Left renal pelvis (tissue), 4 donors: ENCODE data around the gene ZNF213. TPM values are rescaled to one million over a fixed set of nuclear protein-coding genes. Genes with fewer than 3 reads are reported as not detected.
"Not testable (repeated sequence)": the region's sequence is repeated elsewhere in the genome, so short reads cannot be mapped to it uniquely, and the experiment has no call there.

ENCODE experiments used
- DNase-seq, 4 donors: peaks; one replicate each; pipeline ENCODE4 v3.0.0-alpha.2; 2013; ENCODE audit warnings: low read depth in 4 of 4, low spot score in 3 of 4
- polyA plus RNA-seq, 4 donors: library from polyadenylated mRNA; unstranded; fragments of 120-200 nt; gene quantifications; one replicate each; pipeline ENCODE4 v1.2.1, GENCODE V29; 2013; ENCODE audit not compliant: insufficient read length in 4 of 4

Gene ZNF213
- polyA plus RNA-seq, 4 donors, result 10.1 to 15.9 (median 11.6) TPM

GRCh38 chr16:3165111-3165822 is 30.4 kb downstream of the ZNF213 start:
- no peak for DNase-seq

DNA sequence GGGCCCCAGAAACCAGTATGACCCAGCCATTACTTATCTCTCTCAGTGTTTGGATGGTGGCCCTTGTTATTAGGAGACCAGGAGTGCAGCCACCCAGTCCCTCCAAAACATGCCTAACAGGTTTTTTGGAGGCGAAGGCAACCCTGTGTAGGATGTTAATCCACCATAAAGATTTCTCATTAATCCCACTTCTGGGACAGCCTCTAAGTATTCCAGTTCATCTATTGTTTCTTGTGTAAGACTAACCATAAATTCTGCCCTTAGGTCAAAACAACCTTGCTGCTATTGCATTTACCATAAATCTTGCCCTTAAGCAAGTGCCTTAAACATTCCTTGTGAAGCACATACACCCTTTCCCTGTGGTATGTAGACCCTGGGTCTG is 31.7 kb downstream of the ZNF213 start:
- DNase-seq, result no peak

GRCh38 chr16:3168729-3169128 is 33.9 kb downstream of the ZNF213 start:
- not testable (repeated sequence) for DNase-seq

GRCh38 chr16:3170440-3171180 is 35.8 kb downstream of the ZNF213 start:
- no peak for DNase-seq

DNA sequence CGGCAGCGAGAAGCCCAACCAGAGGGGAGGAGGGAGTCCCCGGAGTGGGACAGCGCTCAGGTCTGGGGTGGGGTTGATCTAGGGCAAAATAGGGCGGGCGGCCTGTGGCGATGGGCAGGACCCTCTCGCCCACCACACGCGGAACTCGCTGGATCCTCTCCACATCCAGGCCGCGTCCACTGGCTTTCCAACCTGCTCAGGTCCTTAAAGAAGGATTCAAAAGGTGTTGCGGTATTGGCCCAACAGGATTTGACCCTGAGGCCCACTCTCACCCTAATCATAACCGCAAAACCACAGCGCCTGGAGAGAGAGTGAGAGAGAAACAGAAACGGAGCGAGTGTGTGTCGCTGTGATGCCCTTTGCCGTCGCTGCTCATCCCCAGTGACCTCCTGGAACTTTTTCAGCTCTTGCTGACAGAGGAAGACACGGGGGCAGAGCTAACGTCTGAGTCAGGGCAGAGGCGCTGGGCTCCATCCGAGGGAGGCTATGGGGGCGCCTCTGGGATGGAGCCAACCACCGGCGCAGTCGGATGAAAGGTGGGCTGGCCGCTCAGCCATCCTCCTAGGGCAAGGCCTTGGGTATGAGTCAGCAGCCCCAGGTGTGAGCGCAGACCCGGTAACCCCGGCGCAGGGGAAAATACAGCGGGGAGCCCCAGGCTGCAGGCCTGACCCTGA is 36.5 kb downstream of the ZNF213 start:
- no peak for DNase-seq

- DNase-seq, result no peak
These were observed 37.2 kb downstream of the ZNF213 start for GRCh38 chr16:3171855-3172593.

DNA sequence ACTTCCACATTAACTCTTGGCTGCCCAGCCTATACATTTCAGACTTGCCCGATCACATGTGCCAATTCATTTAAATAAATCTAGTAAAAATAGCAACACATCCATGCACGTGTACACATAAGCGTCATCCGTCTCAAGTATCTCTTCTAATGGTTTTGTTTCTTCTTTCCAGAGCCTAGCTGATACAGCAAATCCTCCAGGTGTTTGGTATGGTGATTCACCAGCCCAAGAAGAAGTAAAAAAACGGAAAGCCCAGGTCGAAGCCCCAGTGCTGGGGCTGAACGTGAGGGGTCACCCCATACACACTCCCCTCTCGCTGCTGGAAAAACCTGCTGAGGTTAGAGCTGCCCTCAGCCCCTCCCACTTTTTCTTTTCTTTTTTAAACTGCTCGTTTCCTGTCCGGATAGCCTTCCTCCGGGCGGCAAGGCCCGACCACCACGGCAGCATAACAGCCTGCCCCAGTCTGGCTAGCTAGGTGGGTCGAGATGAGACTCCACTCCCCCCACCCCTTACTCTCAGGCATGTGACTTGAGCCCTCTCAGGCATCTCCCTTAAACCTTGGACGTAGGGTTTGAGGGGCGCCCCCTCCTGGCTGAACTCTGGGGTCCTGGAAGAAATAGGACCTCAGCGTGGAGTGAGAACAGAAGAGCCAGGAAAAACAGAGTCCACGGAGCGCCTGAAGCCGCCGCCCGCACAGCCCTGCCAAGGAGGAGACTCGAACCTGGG is 39.2 kb downstream of the ZNF213 start:
- no peak for DNase-seq

DNA sequence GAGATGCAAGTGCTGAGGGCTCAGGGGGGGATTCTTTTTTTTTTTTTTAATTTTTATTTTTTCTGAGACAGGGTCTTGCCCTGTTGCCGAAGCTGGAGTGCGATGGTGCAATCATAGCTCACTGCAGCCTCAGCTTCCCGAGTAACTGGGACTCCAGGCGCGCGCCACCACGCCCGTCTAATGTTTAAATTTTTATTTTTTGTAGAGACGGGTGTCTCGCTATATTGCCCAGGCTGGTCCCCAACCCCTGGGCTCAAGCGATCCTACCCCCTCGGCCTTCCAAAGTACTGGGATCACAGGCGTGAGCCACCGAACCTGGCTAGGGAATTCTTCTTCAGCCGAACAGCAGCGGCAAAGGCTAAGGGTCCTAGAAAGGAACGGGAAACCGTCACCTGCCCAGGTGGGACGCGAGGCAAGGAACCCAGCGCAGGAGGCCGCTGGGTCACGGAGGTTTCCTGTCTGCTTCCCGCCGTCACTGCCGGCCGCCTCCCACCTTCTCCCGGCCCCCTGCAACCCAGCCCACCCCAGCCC is 39.9 kb downstream of the ZNF213 start:
- no peak for DNase-seq

DNA sequence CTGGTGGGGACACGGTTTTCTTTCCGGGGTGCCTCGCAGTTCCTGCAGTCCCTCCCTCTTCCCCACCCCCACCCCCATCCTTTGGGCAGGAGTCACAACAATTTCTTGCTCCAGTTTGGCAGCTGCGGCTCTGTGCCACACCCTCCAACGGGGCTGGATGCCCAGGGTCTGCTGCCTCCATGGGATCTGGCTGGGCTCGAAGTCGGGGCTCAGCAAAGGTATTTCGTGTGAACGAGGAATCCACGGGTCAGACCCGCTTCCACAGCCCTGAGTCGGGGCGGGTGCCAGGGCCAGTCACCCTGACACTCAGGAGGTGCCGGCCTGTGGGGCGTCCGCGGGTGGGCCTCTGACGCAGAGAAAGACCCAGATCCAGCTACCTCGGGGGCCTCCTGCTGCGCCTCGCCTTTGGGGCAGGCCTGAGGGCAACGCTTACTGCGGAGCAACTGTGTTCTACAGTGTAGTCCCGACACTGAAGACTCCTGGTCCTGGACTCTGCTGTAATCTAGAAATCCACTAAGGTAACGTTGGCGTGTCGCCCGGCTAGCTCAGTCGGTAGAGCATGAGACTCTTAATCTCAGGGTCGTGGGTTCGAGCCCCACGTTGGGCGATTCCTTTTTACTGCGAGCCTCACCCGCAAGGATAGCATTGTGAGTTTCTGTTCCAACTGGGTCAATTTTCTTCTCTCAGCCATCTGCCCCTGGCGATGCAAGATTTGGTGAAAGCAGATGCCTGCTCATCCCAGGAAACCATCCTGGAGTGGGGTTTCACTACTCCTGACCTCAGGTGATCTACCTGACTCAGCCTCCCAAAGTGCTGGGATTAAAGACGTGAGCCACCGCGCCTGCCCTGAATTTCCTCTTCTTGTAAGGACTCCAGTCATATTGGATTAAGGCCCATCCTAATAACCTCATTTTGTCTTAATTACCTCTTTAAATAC is 40.6 kb downstream of the ZNF213 start:
- DNase-seq, result no peak

GRCh38 chr16:3179651-3180050 is 44.8 kb downstream of the ZNF213 start:
- DNase-seq, result no peak

GRCh38 chr16:3180445-3180878 is 45.6 kb downstream of the ZNF213 start:
- no peak for DNase-seq

DNA sequence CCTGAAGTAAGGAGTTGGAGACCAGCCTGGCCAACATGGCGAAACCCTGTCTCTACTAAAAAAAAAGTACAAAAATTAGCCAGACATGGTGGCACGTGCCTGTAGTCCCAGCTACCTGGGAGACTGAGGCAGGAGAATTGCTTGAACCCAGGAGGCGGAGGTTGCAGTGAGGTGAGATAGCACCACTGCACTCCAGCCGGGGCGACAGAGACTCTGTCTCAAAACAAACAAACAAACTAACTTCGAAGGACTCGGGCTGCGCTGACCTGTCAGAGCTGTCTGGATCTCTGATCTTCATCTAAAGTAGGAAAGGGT is 47.4 kb downstream of the ZNF213 start:
- DNase-seq, result not testable (repeated sequence)

DNA sequence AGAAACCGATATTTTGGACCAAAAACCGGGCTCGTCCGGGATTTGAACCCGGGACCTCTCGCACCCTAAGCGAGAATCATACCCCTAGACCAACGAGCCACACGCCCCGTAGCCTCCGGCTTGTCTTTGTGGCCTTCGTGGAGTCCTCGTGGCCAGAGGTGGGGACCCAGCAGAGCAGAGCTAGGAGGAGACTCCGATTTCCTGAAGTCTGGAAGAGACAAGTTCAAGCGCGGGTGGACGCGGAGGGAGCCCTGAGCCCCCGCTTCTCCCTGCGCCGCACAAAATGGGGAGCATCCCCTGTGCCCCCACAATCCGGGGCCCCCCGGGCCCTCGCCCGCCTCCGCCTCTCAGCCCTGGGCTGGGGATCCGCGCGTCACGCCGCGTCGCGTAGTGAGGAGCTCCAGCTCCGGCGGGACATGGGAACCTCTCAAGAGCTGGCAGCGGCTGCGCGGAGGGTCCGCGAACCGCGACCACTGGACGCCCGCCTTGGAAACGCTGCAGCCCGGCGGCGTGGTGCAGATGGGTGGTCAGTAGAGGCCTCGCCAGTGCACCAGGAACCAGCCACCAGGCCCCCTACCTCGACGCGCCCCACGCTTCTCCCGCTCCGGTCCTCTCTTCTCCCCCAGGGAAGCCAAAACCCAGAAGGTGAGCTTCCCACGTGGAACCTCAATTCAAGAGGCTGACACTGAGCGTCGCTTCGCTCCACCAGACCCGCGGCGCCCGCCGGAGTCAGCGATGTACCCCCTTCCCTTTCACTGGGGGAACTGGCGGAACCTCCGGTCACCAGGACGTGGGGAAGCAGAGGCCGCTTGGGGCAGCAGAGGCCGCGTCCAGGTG is 48.0 kb downstream of the ZNF213 start:
- DNase-seq, result no peak

- DNase-seq, result no peak
These were observed 48.8 kb downstream of the ZNF213 start for GRCh38 chr16:3183445-3184139.

- no peak for DNase-seq
These were observed 52.3 kb downstream of the ZNF213 start for GRCh38 chr16:3186946-3187690.

DNA sequence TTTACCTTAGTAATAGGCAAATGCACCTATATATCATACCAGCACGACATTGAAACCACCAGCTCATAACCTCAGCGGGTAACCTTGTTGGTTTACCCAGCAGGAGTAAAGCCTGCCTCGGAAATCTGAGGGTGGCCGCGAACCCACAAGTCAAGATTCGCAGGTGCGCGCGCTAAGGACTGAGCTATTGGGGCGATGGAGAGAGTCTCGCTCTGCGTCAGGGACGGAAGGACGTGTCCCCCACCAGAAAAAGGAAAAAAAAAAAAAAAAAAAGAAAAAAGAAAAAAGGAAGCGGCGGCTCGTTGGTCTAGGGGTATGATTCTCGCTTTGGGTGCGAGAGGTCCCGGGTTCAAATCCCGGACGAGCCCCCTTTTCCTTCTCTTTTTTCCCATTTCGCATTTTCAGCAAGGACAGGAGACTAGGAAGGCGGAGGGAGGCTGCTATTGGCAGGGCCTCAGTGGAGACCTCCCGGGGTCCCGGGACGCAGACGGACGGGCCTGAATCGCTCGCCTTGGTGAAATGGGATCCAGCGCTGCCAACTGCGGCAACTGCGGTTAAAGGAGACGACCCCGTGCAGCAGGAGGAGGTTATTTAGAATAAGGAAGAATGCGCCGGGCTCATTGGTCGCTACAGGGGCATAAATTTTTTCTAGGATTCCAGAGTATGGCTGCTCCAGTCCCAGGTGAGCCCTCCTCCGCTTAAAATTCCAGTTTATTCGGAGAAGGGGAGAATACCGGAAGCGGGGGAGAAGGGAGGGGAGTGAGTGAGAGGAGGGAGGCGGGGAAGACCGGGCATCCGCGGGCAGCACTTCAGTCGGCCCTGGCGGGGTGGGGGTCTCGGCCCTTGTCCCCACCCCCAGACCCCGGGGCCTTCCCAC is 53.2 kb downstream of the ZNF213 start, which contains the start of gene OR1F1:
OR1F1 (plus strand) TSS at position 407 of the 877 bp plus-strand sequence.
- no peak for DNase-seq
